Measurements from ENCODE around the gene LRRC7. TPM values are rescaled to one million over a fixed set of nuclear protein-coding genes. Genes with fewer than 3 reads are reported as not detected.

Gene LRRC7
- total RNA-seq, 1 experiment from 2014 or later, result not detected

DNA sequence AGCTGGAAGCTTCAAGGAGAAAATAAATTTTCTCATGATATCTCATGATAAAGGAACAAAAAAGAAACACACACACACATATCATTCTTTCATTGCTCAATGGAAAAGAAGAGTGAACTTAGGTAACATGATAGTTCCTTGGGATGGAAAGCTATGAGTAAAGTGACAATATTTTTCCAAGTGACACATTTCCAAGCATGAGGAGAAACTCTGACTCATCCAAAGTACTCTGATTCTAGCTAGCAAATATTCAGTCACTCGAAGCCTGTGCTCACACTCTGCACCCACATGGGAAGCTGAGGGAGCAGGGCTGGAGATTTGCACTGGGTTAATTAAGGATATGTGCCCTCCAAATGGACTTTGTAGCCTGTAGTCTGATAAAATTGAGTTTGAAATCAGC, 415.3 kb downstream of the LRRC7 start:
- DNase-seq (ENCODE audit: low read depth), result peak; percentile 40
- in situ Hi-C loops (cut with HindIII; ENCODE audit: low pct_unique_long_range_greater_than_20kb, low sequenced_read_pairs), result no loop called here

DNA sequence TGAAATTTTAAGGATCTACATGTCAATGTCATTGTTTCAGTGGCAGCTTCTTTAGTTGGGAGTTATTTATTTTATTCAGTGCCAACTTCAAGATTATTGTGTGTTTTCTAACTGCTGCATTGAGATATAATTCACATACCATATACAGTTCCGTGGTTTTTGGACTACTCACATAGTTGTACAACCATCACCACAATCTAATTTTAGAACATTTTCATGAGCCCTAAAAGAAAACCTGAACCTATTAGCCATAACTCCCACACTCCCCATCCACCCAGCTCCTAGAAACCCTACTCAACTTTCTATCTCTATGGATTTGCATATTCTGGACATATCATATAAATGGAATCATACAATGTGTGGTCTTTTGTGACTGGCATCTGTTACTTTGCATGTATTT, 417.7 kb downstream of the LRRC7 start:
- in situ Hi-C loops (cut with HindIII; ENCODE audit: low pct_unique_long_range_greater_than_20kb, low sequenced_read_pairs), result no loop called here
- no peak for DNase-seq (ENCODE audit: low read depth)

DNA sequence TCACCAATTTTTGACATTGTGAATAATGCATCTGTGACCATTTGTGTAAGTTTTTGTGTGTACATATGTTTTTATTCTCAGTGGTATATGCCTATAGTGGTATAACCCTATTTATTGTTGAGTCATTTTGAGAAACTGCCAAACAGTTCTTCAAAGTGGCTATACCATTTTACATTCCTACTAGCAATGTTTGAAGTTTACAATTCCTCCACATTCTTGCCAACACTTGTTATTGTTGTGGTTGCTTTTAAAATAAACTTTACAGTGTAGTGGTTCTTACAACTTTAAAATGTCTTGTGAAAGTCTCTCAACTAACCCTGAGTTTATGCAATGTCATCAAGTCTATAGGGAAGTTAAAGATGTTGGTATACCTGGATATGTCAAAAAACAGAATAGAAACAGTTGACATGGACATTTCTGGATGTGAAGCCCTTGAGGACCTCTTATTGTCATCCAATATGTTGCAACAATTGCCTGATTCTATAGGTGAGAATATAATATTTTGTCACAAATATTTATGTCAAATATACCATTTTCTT, 418.2 kb downstream of the LRRC7 start:
- in situ Hi-C loops (cut with HindIII; ENCODE audit: low pct_unique_long_range_greater_than_20kb, low sequenced_read_pairs), result no loop called here
- DNase-seq (ENCODE audit: low read depth), result no peak

DNA sequence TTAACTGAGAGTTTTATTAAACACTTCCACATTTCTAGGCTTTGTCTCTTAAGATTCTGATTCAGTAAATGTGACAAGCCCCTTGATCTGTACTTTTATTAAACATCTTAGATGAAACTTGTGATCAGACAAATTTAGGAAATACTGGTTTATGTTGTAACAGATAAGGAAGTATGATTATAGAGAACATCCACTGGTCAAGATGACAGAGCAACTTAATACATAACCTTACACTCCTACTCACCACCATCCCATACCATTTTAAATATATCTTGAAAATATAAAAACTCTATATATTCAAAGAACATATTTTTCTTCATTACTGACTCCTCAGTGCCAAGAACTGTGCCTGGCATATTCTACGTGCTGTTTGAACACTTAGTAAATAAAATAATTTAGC, 420.2 kb downstream of the LRRC7 start:
- in situ Hi-C loops (cut with HindIII; ENCODE audit: low pct_unique_long_range_greater_than_20kb, low sequenced_read_pairs), result no loop called here
- no peak for DNase-seq (ENCODE audit: low read depth)

DNA sequence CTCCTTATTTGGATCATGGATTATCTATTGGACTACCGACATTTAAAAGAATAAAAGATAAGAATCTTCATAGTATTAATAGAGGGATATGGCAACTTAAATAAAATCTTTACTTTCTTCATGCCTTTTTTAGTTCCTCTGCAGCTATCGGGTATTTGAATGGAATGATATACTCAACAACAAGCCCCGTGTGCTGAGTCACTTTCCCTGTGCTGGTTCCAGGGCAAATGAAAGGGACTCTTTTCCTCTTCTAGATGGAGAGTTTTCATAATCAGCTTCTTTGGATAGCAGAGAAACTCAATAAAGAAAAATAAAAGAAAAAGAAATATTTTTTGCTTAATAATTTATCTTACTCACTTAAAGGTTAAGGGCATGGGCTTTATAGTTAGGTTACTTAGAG, 423.9 kb downstream of the LRRC7 start:
- no peak for DNase-seq (ENCODE audit: low read depth)
- in situ Hi-C loops (cut with HindIII; ENCODE audit: low pct_unique_long_range_greater_than_20kb, low sequenced_read_pairs), result no loop called here

DNA sequence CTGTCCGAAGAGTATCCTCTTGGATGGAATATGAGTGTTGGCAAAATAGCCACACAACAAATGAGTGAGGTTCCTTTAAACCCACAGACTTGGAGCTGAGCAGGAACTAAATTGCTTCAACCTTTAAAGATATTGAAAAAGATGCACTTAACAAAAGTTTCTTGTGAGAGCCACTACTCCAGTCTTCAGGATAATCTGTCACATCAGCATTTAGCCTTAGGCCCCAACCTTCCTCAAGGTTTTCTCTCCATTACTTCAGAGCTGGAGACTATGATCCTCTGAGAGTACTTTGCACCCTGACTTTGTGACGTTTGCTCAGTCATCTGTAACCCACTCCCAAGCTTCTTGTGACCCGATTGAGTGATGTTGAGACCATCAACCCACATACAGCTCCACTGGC, 424.9 kb downstream of the LRRC7 start:
- in situ Hi-C loops (cut with HindIII; ENCODE audit: low pct_unique_long_range_greater_than_20kb, low sequenced_read_pairs), result no loop called here
- no peak for DNase-seq (ENCODE audit: low read depth)

DNA sequence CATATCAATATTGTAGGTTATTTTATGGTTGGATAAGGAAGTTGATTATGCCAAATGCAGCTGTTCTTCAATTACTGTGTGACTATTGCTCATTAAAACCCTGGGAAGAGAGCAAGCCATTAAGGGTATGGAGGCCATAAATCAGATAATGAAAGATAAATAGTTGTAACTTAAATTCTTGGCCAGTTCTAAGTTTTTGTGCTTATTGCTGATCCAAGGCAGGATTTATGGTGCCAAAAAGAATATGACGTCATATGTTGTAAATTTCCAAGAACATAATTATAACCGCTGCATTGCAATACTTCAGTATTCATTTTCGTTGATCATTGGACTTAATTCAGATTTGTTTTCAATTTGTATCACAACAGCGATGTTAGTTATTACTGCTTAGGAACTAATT, 426.1 kb downstream of the LRRC7 start:
- no peak for DNase-seq (ENCODE audit: low read depth)
- in situ Hi-C loops (cut with HindIII; ENCODE audit: low pct_unique_long_range_greater_than_20kb, low sequenced_read_pairs), result no loop called here

DNA sequence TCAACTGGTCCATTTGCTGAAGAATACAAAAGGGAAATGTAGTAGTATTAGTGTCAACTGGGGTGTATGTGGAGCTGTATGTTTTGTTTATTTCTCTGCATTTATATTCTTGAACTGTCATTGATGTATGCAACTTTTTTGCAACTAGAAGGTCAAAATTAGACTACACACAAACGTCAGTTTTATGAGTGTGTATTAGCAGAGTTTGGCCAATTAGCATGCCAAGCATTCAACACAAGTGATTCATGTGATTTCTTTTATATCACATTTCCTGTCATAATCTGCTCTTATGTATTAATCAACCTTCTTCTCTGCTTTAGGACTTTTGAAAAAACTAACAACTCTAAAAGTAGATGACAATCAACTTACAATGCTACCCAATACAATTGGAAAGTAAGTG, 426.5 kb downstream of the LRRC7 start:
- in situ Hi-C loops (cut with HindIII; ENCODE audit: low pct_unique_long_range_greater_than_20kb, low sequenced_read_pairs), result no loop called here
- DNase-seq (ENCODE audit: low read depth), result no peak

DNA sequence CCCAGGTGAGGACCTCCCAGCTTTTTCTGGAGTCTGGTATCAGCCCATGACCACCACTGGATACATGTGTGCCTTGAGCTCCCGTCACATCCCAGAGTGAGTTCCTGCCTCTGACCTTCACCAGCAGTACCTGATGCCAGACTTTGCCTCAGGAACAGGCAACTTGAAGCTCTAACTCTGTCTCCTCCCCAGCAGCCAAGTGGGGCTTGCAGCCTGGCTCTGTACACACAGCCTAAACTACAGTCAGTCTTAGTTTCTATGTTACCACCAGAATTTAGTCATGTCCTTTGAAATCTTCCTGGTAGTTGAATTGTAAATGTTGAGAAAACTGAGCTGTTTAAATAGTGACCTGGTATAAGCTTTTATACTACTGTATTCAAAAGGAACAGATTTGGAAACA, 431.1 kb downstream of the LRRC7 start:
- no peak for DNase-seq (ENCODE audit: low read depth)
- in situ Hi-C loops (cut with HindIII; ENCODE audit: low pct_unique_long_range_greater_than_20kb, low sequenced_read_pairs), result no loop called here

DNA sequence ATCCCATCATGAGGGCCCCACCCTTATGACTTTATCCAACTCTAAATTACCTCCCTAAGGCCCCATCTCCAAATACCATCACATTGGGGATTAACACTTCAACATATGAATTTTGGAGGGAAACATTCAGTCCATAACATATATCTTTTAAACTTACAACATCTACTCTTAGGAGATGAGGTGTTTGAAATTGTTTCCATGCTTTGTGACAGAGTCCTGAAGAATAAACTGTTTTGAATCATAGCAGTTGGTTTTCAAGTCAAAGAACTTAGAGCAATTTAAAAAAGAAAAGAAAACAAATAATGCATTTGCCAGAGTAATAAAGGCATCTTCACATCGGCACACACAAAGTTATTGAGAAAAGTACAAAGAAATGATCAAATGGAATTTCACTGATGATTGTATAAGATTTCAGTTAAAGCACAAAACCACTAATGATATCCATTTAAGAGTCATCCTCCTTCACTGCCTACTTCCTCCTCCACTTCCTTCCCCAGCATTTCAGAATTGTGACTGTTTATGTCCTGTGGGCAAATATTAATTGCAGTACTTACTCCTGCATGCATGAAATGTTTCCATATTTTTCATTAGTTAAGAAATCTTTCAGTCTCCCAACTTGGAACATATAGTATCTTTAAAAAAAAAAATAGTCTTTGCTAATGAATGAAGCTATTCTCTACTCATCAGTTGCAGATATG, 435.6 kb downstream of the LRRC7 start:
- no peak for DNase-seq (ENCODE audit: low read depth)
- in situ Hi-C loops (cut with HindIII; ENCODE audit: low pct_unique_long_range_greater_than_20kb, low sequenced_read_pairs), result no loop called here

DNA sequence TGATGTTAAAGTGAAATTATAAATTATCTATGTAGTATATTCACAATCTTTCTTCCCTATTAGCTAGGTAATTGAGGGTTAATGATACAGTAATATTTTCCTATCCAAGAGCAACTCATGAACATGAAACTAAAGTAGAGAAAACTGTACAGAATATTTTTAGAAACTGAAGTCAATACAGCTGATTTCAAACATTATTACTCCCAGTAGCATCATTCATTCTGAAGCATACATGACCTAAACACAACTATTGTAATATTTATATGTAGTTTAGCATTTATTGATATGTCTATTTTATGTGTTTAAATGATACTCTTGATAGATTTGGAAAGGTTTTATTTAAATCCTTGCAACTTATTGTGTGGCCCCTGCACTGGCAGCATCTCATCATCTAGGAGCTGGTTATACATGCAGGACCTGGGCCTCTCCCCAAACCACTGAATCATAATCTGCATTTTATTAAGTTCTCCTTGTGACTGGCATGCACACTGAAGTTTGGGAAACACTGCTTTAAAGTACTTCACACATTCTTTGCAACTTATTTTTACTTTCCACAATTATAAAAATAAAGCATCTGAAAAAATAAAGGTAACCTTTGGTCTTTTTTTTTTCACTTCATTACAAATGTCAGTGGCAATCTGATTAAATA, 437.8 kb downstream of the LRRC7 start:
- DNase-seq (ENCODE audit: low read depth), result no peak
- in situ Hi-C loops (cut with HindIII; ENCODE audit: low pct_unique_long_range_greater_than_20kb, low sequenced_read_pairs), result no loop called here

DNA sequence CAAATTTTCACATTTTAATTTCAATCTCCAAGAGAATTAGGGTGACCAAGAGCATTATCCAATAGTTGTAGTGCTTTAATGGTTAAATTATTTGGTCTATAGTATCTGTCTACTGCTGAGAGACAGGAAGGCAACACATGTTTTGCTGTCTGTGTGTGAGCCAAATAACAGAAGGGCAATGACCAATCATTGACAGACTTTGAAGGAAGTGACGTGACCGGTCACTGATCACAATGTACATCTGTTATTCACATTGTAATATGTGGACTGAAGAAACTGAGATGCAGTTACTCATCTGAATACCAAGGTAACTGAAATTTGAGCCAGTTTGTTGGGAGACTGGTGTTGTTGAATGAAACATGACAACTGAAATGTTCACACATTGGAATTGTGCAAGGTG, 440.9 kb downstream of the LRRC7 start:
- no peak for DNase-seq (ENCODE audit: low read depth)
- in situ Hi-C loops (cut with HindIII; ENCODE audit: low pct_unique_long_range_greater_than_20kb, low sequenced_read_pairs), result no loop called here

DNA sequence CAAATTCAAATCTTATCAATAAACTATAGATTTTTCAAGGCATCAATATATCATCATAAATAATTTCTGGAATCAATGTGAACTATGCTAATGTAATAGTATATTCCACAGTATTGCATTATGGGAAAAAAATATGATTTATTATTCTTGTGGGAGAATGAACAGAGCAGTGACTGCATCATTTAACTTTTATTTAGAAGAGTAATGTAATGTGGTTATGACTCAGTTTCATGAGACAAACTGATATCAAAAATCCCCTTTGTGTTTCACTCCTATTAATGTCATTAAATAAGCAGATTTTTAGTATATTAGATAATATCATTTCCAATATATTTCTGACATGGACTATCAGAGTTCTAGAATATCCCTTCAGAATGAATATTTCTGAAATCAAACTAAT, 450.0 kb downstream of the LRRC7 start:
- in situ Hi-C loops (cut with HindIII; ENCODE audit: low pct_unique_long_range_greater_than_20kb, low sequenced_read_pairs), result no loop called here
- DNase-seq (ENCODE audit: low read depth), result no peak

DNA sequence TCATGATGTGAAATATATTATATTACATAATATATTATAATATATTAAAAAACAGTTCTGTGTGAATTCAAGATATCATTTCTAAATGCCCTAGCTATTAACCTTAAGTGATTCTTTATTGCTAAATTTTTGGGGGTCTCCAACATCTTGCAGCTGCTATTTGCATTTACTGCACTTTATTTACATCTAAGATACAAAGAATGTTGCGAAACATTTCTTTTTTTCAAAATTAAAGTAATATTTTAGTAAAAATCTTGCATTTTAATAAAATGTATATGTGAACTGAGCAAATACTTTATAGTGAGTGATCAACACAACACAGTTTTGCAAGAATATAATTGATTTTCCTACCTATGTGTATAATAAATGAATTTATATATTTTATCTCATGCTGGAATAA, 456.6 kb downstream of the LRRC7 start:
- no peak for DNase-seq (ENCODE audit: low read depth)
- in situ Hi-C loops (cut with HindIII; ENCODE audit: low pct_unique_long_range_greater_than_20kb, low sequenced_read_pairs), result no loop called here

DNA sequence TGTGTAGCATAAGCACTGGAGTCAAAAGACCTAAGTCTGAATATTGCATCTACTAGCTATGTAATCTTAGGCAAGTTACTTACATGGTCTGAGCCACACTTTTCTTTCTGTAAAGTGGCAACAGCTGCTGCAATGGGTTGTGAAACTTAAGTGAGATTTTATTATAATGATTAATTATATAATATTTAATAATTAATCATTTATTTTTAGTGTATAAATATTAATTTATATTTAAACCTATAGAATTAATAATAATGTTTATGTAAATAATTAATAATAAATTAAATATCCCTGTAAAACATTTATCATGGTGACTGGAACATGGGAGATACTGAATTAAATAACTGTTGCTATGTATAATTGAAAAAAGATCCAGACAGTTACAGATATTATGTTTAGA, 457.3 kb downstream of the LRRC7 start:
- in situ Hi-C loops (cut with HindIII; ENCODE audit: low pct_unique_long_range_greater_than_20kb, low sequenced_read_pairs), result no loop called here
- DNase-seq (ENCODE audit: low read depth), result no peak

DNA sequence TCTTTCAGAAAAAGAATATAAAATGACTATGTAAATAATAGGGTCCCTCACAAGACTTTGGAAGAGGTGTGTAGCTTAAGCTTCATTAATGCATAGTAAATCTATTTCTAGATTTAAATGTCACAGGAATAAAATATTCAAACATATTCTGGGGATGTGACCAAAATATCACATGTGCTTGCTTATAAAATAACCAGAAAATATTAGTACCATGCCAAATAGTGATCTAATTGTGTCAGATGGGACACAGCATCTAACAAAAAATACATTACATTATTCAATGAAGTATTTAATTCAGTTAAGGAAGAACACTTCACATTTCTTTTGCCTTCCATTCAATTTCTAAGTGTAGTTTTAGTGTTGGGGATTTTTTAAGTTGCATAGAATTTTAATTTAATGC, 458.1 kb downstream of the LRRC7 start:
- no peak for DNase-seq (ENCODE audit: low read depth)
- in situ Hi-C loops (cut with HindIII; ENCODE audit: low pct_unique_long_range_greater_than_20kb, low sequenced_read_pairs), result no loop called here

DNA sequence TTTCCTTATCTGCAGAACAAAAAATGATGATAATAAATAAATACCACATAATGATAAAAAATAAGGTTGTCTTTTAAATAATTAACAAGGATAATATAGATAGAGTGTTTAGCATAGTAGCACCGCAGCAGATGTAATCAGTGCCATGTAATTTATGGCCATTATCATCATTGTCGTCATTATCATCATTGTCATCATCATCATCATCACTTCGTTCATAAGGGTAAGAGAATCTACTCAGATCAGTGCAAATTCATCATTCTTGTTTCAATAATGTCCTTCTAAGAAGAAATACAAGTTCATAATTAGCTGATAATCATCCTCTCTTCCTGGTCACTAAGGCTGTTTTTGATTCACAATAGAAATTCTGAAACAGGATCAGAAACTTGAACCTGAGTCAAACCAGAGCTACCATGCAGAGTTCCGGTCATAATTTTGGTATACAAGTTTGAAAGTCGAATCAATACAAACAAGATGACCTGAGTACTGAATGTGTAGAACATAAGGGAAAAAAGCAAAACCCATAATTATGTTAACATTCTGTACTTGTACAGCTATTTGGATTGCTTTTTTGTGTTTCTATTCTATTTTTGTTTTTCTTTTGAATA, 465.6 kb downstream of the LRRC7 start:
- in situ Hi-C loops (cut with HindIII; ENCODE audit: low pct_unique_long_range_greater_than_20kb, low sequenced_read_pairs), result no loop called here
- no peak for DNase-seq (ENCODE audit: low read depth)

DNA sequence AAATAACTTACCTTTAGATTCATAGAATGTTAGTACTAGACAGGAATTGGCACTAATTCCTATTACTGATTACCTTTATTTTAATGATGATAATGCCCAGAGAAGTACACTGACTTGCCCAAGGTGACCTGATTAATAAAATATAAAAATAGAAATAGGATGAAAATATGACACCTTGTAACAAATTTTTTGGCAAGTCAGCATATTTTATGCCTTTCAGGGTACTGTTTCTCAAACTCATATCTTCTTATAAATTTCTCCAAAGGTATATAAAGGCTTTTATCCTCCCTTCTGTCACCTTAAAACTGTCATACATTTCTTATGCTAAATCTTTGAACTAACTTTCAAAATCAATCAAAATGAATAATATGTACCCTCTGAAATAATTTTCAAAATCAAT, 466.2 kb downstream of the LRRC7 start:
- no peak for DNase-seq (ENCODE audit: low read depth)
- in situ Hi-C loops (cut with HindIII; ENCODE audit: low pct_unique_long_range_greater_than_20kb, low sequenced_read_pairs), result no loop called here

DNA sequence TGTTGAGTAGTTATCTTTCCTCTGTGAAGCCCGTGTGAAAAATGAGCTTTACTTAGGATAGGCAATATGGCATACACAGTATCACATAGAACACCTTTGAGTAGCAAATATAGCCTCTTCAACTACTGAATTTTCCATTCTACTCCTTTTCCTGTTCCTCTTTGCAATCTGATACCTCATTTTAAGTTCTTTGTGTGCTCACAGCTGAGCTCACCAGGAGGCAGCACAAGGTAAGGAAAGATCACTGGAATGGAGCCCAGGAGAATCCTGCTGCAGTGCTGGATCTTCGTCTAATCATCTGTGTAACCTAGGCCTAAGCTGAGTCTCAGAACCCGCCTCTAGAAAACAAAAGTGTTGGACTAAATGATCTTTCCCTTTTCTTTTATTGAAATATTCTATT, 466.7 kb downstream of the LRRC7 start:
- in situ Hi-C loops (cut with HindIII; ENCODE audit: low pct_unique_long_range_greater_than_20kb, low sequenced_read_pairs), result no loop called here
- peak; percentile 12 for DNase-seq (ENCODE audit: low read depth)

DNA sequence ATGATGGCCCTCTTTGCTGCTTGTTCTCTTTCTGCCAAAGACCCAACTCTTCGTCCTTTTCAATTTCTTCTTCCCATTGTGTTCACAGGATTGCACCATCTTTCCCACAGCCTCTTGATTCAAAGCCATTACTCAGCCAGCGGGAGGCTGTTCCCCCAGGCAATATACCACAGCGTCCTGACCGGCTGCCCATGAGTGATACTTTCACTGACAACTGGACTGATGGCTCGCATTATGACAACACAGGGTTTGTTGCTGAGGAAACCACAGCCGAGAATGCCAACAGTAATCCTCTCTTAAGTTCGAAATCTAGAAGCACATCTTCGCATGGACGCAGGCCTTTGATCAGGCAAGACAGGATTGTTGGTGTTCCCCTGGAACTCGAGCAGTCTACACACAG, 470.3 kb downstream of the LRRC7 start:
- in situ Hi-C loops (cut with HindIII; ENCODE audit: low pct_unique_long_range_greater_than_20kb, low sequenced_read_pairs), result no loop called here
- DNase-seq (ENCODE audit: low read depth), result no peak
